ENCODE measurements around the gene SLMAP.

SLMAP gene

GRCh38 chr3:57752307-57752706 lies 3.8 kb upstream of the SLMAP start:
- DNase-seq (ENCODE audit: low spot score), result no peak

GRCh38 chr3:57753016-57753415 lies 3.1 kb upstream of the SLMAP start:
- DNase-seq (ENCODE audit: low spot score), result no peak

- no peak for DNase-seq (ENCODE audit: low spot score)
Observed at GRCh38 chr3:57755368-57755675, 787 bp upstream of the SLMAP start.

GRCh38 chr3:57756528-57757401 lies 656 bp downstream of the SLMAP start:
- DNase-seq (ENCODE audit: low spot score), result peak; percentile 69

GRCh38 chr3:57757642-57758297 lies 1.7 kb downstream of the SLMAP start:
- DNase-seq (ENCODE audit: low spot score), result peak; percentile 27

- no peak for DNase-seq (ENCODE audit: low spot score)
Observed at GRCh38 chr3:57758686-57759085, 2.6 kb downstream of the SLMAP start.

GRCh38 chr3:57764794-57765193 lies 8.7 kb downstream of the SLMAP start:
- no peak for DNase-seq (ENCODE audit: low spot score)

GRCh38 chr3:57768595-57768994 lies 12.5 kb downstream of the SLMAP start:
- DNase-seq (ENCODE audit: low spot score), result no peak

- DNase-seq (ENCODE audit: low spot score), result no peak
Observed at GRCh38 chr3:57770009-57770827, 14.1 kb downstream of the SLMAP start.

- DNase-seq (ENCODE audit: low spot score), result no peak
Observed at GRCh38 chr3:57772251-57772650, 16.1 kb downstream of the SLMAP start.

GRCh38 chr3:57777774-57778173 lies 21.7 kb downstream of the SLMAP start:
- DNase-seq (ENCODE audit: low spot score), result no peak

GRCh38 chr3:57778494-57778893 lies 22.4 kb downstream of the SLMAP start:
- DNase-seq (ENCODE audit: low spot score), result no peak

- no peak for DNase-seq (ENCODE audit: low spot score)
Observed at GRCh38 chr3:57779666-57780065, 23.6 kb downstream of the SLMAP start.

- DNase-seq (ENCODE audit: low spot score), result no peak
Observed at GRCh38 chr3:57783186-57784088, 27.3 kb downstream of the SLMAP start.

- DNase-seq (ENCODE audit: low spot score), result no peak
Observed at GRCh38 chr3:57784089-57784735, 28.1 kb downstream of the SLMAP start.

GRCh38 chr3:57785446-57785845 lies 29.3 kb downstream of the SLMAP start:
- no peak for DNase-seq (ENCODE audit: low spot score)

- DNase-seq (ENCODE audit: low spot score), result no peak
Observed at GRCh38 chr3:57787867-57788623, 31.9 kb downstream of the SLMAP start.

GRCh38 chr3:57788624-57789018 lies 32.5 kb downstream of the SLMAP start:
- no peak for DNase-seq (ENCODE audit: low spot score)

- DNase-seq (ENCODE audit: low spot score), result no peak
Observed at GRCh38 chr3:57791245-57791644, 35.1 kb downstream of the SLMAP start.

- no peak for DNase-seq (ENCODE audit: low spot score)
Observed at GRCh38 chr3:57792198-57792597, 36.1 kb downstream of the SLMAP start.
